ENCODE data around the gene CA7.
A peak's percentile ranks its signal among the peaks of the same experiment; 100 is the strongest.
"Not testable (repeated sequence)": the region's sequence is repeated elsewhere in the genome, so short reads cannot be mapped to it uniquely, and the experiment has no call there.

CA7 gene

DNA sequence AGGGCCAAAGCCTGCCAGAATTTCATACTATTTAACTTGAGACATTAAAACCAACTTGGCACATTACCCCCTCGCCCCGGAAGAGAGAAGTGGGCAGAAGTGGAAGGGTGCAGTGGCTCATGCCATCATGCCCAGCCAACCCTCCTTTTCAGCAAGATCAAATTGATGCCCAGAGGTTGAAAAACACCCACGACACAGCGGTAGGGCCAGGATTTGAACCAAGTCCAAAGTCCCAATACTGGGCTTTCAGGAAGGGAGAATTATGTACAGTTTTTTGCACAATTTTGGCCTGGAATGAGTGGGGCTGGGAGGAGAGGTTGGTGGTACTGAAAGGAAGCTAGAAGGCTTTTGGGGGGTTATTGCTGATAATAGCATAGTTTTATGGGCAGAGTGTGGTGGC lies 47.1 kb downstream of the CA7 start:
- DNase-seq (ENCODE audit: low read depth): no peak

DNA sequence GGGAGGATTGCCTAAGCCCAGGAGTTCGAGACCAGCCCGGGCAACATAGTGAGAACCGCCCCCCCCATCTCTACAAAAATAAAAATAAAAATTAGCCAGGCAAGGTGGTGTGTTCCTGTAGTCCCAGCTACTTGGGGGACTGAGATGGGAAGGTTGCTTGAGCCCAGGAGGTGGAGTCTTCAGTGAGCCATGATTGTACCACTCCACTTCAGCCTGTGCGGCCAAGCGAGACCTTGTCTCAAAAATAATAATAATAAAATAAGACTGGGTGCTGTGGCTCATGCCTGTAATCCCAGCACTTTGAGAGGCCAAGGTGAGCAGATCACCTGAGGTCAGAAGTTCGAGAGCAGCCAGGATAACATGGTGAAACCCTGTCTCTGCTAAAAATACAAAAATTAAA lies 47.6 kb downstream of the CA7 start:
- no peak overlapping the region for H3K4me3 ChIP-seq (ENCODE audit: low read depth, low read length)
- no peak for DNase-seq (ENCODE audit: low read depth)

More for the DNA sequence above, 47.1 kb downstream of the CA7 start:
- H3K4me3 ChIP-seq (ENCODE audit: low read depth, low read length): no peak overlapping the region

DNA sequence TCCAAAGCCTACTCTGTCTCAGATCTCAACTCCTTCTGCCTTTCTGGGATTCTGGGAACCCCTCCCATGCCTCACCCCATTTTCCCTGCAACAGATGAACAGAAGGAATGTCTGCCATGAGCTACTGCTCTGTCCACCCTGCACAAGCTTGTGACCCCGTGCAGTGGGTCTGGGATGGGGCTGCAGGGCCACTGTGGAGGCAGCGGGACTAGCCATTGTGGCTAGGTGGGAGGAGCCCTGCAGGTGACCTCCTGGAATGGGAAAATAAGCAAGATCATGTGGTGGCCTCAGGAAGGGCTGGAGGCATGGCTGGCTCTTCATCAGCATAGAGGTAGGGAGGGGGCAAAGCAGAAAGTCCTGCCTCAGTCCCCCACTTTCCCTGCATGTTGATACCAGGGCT lies 49.8 kb downstream of the CA7 start:
- DNase-seq (ENCODE audit: low read depth): no peak
- no peak overlapping the region for H3K4me3 ChIP-seq (ENCODE audit: low read depth, low read length)

DNA sequence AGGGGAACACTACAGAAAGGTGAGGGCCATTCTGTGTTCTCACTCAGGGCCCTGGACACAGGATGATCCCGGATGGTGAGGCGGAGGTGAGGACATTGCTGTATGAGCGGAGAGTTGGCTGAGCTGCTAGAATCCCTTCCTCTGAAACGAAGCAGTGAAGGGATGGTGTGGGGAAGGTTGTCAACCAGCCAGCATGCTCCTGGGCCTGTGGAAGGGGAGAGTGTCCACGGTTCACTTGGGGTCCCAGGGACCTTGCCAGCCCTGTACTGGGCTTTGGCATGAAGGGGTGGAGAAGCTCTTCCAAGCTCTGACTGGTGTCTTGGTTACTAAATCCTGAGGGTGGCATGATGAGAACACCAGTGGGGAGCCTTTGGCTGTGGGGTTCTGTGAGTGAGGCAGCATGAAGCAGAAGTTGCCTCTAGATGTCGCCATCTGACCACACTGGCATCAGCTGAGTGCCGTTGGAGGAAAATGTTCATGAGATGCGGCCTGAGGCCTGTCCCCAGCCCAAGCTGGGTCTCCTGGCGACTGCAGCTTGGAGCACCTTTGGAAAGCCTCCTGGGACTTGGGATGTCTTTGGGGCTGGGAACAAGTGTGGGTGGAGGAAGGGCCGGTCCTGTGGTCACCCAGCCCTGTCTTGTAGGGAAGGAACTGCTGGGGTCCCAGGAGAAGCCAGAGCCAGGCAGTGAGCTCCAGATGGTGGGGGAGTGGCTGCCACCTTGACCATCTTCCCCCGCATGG lies 50.9 kb downstream of the CA7 start:
- no peak for DNase-seq (ENCODE audit: low read depth)
- H3K4me3 ChIP-seq (ENCODE audit: low read depth, low read length): no peak overlapping the region

DNA sequence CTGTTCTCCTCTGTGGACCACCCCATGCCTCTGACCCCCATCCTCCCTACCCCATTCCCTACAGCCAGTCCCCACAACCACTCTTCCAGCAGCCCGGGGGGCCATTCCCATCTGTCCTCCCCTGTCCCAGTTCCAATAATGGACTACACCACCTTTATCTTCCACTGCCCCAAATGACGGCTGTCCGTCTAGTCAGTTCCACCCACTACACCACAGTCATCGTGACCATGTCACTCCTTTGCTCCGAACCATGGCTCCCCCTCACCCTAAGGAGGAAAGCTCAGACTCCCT lies 51.4 kb downstream of the CA7 start:
- no peak overlapping the region for H3K4me3 ChIP-seq (ENCODE audit: low read depth, low read length)
- no peak for DNase-seq (ENCODE audit: low read depth)

DNA sequence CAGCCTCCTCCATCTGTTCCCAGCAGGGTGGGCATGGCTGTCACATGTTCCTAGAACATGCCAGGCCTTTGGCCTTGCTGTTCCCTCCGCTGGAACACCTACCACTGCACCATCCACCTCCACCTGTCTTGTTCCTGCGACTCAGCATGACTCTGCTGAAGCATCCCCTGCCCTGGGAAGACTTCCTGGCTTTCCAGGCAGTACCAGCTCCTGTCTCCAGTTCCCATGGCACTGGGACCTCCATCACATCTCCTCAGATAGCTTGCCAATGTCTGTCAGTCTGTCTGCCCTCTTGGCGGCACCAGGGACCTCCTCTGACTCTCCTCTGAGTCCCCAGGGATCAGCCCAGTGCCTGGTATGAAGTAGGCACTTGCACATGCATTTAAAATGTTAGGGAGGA lies 51.8 kb downstream of the CA7 start:
- H3K4me3 ChIP-seq (ENCODE audit: low read depth, low read length): no peak overlapping the region
- DNase-seq (ENCODE audit: low read depth): no peak

DNA sequence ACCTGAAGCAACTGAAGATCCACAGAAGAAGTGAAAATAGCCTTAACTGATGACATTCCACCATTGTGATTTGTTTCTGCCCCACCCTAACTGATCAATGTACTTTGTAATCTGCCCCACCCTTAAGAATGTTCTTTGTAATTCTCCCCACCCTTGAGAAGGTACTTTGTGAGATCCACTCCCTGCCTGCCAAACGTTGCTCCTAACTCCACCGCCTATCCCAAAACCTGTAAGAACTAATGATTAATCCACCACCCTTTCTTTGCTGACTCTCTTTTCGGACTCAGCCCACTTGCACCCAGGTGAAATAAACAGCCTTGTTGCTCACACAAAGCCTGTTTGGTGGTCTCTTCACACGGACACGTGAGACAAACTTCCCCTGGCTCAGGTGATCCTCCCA lies 52.5 kb downstream of the CA7 start:
- DNase-seq (ENCODE audit: low read depth): not testable (repeated sequence)

DNA sequence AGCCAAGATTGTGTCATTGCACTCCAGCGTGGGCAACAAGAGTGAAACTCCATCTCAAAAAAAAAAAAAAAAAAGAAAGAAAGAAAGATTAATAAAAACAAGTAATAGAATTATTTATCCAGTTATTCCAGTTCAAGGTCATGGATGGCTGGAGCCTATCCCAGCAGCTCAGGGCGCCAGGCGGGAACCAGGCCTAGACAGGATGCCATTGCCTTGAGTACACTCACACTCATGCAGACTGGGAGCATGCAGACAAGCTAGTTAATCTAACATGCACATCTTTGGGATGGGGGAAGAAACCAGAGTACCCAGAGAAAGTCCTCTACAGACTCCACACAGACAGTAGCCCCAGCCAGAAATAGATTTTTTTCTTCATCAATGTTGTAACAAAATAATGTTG lies 54.0 kb downstream of the CA7 start:
- no peak overlapping the region for H3K4me3 ChIP-seq (ENCODE audit: low read depth, low read length)
- DNase-seq (ENCODE audit: low read depth): no peak

More for the DNA sequence above, 52.5 kb downstream of the CA7 start:
- not testable (repeated sequence) for H3K4me3 ChIP-seq (ENCODE audit: low read depth, low read length)

DNA sequence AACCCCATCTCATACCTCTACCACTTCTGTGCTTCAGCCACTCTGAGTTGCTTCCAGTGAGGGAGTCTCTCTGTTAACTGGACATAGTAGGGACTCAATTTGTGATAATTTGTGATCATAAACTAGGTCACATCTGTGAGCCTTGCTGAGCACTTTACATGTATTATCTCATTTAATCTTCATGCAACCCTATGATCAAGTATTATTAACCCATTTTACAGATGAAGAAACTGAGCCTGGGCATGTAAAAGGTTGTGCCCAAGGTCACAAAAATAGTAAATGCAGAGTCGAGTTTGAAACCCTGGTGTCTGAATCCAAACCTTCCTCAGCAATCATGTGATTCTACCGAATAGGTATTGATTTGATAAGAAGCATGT lies 54.7 kb downstream of the CA7 start:
- H3K4me3 ChIP-seq (ENCODE audit: low read depth, low read length): no peak overlapping the region
- DNase-seq (ENCODE audit: low read depth): no peak

DNA sequence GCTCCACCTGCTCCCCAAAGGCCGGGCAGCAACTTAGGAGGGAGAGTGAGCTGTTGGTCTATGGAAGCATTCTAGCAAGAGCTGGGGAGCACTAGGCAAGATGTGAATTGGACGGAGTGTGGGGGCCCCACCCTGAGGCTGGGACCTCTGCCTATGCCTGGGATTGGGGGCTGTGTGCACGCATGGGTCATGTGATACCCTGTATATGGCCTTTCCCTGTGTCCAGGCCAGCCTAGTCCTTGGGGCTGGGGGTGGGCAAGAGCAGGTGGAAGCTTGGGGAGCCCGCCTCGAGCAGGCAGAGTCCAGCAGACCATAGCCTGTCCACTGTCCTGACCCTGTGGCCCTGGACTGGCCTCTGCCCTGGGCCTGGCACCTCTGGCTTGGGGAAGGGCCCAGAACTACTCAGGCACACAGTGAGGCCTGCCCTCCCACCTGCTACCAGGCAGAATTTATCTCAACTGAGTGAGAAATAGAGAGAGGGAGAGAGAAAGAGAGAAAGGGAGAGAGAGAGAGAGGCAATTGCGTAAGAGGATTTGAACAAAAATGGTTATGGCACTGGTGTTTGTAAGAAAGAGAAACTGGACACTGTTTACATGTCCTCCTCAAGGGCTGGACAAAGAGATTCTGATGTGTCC lies 55.2 kb downstream of the CA7 start:
- peak; percentile 41 for DNase-seq (ENCODE audit: low read depth)
- no peak overlapping the region for H3K4me3 ChIP-seq (ENCODE audit: low read depth, low read length)

DNA sequence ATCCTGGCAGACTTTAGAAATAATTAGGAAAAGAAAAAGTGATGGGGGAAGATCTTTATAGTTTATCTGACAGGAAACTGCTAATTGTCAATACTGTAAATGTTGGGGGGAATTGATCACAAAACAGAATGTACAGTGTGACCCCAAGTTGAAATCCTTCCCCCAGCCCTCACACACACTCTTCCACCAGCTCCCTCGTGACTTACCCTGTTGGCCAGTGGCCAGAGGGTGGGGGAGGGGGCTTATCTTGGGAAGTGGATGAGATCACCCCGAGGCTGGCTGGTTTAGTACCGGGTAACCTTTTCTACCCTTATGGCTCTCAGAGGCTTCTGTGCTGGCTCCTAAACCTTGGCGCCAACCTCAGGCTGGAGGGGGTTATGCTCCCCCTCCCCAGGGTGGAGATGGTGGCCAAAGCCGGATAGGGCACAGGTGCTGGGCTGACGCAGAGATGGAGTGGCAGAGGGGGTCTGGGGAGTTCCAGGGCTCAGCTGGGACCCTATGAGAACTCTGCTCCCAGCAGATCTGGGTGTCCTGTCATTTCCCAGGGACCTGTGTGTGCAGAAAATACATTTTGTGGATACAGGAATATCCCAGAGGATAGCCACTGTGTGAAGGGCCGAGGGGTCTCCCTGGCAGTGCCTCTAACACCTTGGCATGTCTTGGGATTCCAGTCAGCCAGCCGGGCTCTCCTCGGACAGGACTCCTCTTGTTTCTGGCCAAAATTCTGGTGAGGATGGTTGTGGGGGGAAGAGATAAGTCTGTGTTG lies 55.9 kb downstream of the CA7 start:
- H3K4me3 ChIP-seq (ENCODE audit: low read depth, low read length): no peak overlapping the region
- DNase-seq (ENCODE audit: low read depth): peak; percentile 18

DNA sequence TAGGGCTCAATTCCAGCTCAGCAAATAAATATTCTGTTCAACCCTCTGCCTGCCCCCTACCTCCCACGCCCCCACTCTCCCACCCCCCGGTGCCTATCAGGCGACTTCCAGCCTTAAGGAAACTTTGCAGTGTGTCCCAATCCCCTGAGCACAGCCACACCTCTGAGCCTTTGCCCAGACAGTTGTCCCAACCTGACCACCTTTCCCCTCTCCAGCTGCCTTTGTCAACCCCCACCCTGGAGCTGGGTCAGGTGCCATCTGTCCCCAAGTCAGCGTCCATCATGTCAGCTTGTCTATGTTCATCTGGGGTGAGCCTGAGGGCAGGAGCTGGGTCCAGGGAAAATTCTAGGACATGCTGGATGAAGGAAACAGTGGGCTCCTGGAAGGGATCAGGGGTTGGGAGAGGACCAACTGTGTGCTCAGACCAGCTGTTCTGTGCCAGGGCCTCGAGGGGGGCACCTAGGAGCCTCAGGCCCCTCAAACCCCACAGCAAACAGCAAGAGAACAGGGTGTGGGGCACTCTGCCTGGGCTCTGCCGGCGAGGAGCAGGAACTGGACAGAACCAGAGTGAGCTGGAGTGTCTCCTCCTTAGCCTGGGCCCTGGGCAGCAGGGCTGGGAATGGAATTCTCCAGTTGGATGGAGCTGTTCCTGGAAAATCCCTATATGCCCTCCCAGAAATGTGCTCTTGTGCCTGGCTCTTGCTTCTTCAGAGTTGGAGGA lies 56.7 kb downstream of the CA7 start:
- no peak overlapping the region for H3K4me3 ChIP-seq (ENCODE audit: low read depth, low read length)
- no peak for DNase-seq (ENCODE audit: low read depth)

DNA sequence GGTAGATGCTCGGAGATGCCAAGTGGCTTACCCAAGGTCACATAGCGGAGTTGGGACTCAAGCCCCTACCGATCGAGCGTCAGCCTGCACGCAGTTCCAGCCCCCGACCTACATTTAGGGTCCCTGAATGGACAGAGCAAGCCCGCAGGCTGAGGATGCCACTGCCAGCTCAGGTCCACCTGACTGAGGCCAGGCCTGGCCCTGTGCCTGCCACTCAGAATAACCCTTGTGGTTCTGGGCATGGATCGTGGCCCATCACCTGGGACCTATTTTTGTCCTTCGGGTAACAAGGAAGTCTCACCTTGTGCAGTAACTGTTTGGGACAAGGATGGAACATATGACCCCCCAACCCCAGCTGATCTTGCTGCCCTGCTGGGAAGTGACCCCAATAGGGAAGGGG lies 57.4 kb downstream of the CA7 start:
- DNase-seq (ENCODE audit: low read depth): no peak

DNA sequence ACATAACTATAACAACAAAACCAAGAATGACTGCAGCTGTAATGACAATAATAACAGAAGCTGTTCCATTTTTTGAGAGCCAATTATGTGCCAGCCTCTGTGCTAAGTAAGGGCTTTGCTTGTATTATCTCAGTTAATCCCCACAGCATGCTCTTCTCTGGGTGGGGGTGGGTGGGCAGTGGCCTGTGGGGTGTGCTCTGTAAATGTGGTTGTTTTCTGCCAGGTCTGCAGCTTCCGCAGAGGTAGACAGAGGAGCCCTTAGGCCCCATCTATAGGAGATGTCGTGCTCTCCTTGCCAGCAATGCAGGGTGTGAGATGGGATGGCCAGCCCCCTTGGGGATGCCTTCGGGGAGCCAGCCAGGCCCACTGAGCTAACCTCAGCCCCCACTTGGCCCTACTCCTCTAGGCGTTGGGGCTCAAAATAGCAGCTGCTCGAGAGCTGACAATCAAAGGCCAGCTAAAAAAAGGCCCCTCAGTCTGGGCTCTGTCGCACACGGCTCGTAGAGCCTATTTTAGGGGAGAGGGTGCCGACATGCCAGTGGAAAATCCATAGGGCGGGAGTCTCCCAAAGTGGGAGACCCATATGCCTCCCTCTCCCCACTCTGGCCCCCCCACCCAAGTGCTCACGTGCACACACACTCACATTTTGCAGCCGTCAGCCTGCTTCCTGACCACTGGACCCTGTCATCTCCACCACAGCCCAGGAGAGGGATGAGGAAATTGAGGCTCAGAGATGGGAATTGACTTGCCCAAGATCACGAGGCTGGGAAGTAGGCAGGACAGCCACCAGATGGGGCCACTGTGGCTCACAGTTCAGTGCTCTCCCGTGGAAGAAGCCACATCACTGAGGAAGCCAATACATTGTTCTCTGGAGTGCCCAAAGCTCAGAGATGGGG lies 58.7 kb downstream of the CA7 start:
- H3K4me3 ChIP-seq (ENCODE audit: low read depth, low read length): no peak overlapping the region
- DNase-seq (ENCODE audit: low read depth): no peak

More for the DNA sequence above, 57.4 kb downstream of the CA7 start:
- no peak overlapping the region for H3K4me3 ChIP-seq (ENCODE audit: low read depth, low read length)

All from skeletal muscle cell (primary cell).